RWPE1 (cell line): ENCODE measurements around the gene DNHD1.

Experiments
- CTCF ChIA-PET: fragments of 350-600 bp; sonication (Branson Sonifier 250); formaldehyde crosslinking; extraction: SDS; loops from one replicate; lab custom pipeline; 2021; lab: Yijun Ruan, JAX
- POLR2A ChIA-PET: fragments of 400-600 bp; formaldehyde crosslinking; extraction: SDS; loops from one replicate; lab custom pipeline; 2020; ENCODE audit warnings: antibody characterized with exemption; ENCODE audit not compliant: low non-redundant PET; lab: Yijun Ruan, JAX
- DNase-seq: peaks from one replicate; pipeline ENCODE4 v3.0.0; 2012; ENCODE audit warnings: low spot score
- H3K27ac ChIP-seq: fragments of 450-650 bp; 2 replicates; pipeline ENCODE4 v1.5.1; 2017
- CTCF ChIP-seq: fragments of 450-650 bp; conservative IDR thresholded peaks from 2 replicates; pipeline ENCODE4 v1.5.1; 2017; ENCODE audit warnings: low read depth, mild to moderate bottlenecking

Gene DNHD1

DNA sequence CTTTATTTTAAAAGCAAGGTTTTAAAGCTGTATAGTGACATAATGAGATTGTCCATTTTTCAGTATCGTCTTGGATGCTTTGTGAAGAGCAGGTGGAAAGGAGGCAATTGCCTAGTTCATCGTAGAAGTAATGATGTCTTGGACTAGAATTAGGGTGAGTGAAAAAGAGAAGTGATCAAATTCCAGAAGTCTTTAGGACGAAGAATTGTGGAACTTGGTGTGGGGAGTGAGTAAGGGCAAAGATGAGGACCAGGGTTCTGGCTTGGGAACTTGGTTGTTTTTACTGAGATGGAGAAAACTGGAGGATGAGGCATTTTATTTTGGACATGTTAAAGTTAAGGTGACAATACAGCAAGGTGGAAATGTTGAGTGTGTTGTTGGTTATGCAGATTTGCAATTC lies 107.7 kb downstream of the DNHD1 start:
- no peak for DNase-seq
- ChIA-PET CTCF (no interaction called here), POLR2A (no interaction called here)
- peak overlapping the region; percentile 92; the same call in 1 of the 2 replicates for H3K27ac ChIP-seq
- no peak for TF ChIP-seq CTCF

- peak overlapping the region; percentile 88 for H3K27ac ChIP-seq
- no peak for TF ChIP-seq CTCF
- DNase-seq, result peak; percentile 84
- ChIA-PET POLR2A (interaction anchor here (0.5 to 0.6 kb wide), 2 partner anchors 39 to 77 kb away, joined by 3 read pairs; partner anchors contain the start of gene MRPL17), CTCF (interaction anchor here (0.6 kb wide), 3 partner anchors 82 to 131 kb away, joined by 4 read pairs; no protein-coding TSS in a partner anchor)
Observed at GRCh38 chr11:6606471-6607189, 109.5 kb downstream of the DNHD1 start.

GRCh38 chr11:6607190-6607795 lies 110.2 kb downstream of the DNHD1 start:
- DNase-seq, result no peak
- CTCF ChIA-PET, result interaction anchor here (0.6 kb wide), 2 partner anchors 68 to 99 kb away, joined by 4 read pairs; no protein-coding TSS in a partner anchor
- POLR2A ChIA-PET, result interaction anchor here (0.6 kb wide), 1 partner anchor 76 kb away, joined by 3 read pairs; the partner anchor contains the start of gene MRPL17
- peak overlapping the region; percentile 88 for H3K27ac ChIP-seq
- no peak for TF ChIP-seq CTCF

- TF ChIP-seq CTCF, result no peak
- POLR2A ChIA-PET, result no interaction called here
- peak overlapping the region; percentile 36; the same call in 1 of the 2 replicates for H3K27ac ChIP-seq
- no peak for DNase-seq
- CTCF ChIA-PET, result interaction anchor here (0.6 kb wide), 1 partner anchor 69 kb away, joined by 4 read pairs; no protein-coding TSS in a partner anchor
Observed at GRCh38 chr11:6608011-6608410, 110.9 kb downstream of the DNHD1 start.

- DNase-seq, result no peak
- no peak for TF ChIP-seq CTCF
- POLR2A ChIA-PET, result no interaction called here
- peak overlapping the region; percentile 99 for H3K27ac ChIP-seq
- CTCF ChIA-PET, result no interaction called here
Observed at GRCh38 chr11:6608726-6609501, 111.8 kb downstream of the DNHD1 start.

DNA sequence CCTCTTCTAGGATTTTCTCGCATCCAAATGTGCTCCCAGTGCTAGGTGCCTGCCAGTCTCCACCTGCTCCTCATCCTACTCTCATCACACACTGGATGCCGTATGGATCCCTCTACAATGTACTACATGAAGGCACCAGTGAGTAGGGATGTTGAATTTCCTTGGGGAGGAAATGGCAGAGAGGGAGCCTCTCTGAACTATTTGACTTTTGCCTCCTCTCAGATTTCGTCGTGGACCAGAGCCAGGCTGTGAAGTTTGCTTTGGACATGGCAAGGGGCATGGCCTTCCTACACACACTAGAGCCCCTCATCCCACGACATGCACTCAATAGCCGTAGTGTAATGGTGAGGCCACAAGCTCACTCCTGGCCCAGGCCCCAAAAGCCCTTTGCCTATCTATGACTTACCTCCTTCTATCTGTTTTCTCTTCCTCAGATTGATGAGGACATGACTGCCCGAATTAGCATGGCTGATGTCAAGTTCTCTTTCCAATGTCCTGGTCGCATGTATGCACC lies 112.5 kb downstream of the DNHD1 start:
- no peak for DNase-seq
- TF ChIP-seq CTCF, result no peak
- H3K27ac ChIP-seq, result peak overlapping the region; percentile 99
- ChIA-PET POLR2A (no interaction called here), CTCF (no interaction called here)
